Measurements from ENCODE around the gene KBTBD6.
"Not testable (repeated sequence)": the region's sequence is repeated elsewhere in the genome, so short reads cannot be mapped to it uniquely, and the experiment has no call there.

The KBTBD6 gene

GRCh38 chr13:41132512-41133152, at the start of gene KBTBD6:
KBTBD6 (minus strand) TSS chr13:41132802; CDS start chr13:41132511, 291 bp downstream.
- DNase-seq = peak; percentile 99

- no peak for DNase-seq
Observed at GRCh38 chr13:41182231-41182630, 49.6 kb upstream of the KBTBD6 start.

- DNase-seq = no peak
Observed at GRCh38 chr13:41179593-41180250, 47.1 kb upstream of the KBTBD6 start.

- peak; percentile 51 for DNase-seq
Observed at GRCh38 chr13:41178040-41178439, 45.4 kb upstream of the KBTBD6 start.

GRCh38 chr13:41177616-41178015, 45.0 kb upstream of the KBTBD6 start:
- peak; percentile 85 for DNase-seq

GRCh38 chr13:41175576-41175975, 43.0 kb upstream of the KBTBD6 start:
- DNase-seq = not testable (repeated sequence)

GRCh38 chr13:41162151-41162550, 29.5 kb upstream of the KBTBD6 start:
- no peak for DNase-seq

- no peak for DNase-seq
Observed at GRCh38 chr13:41159174-41159573, 26.6 kb upstream of the KBTBD6 start.

GRCh38 chr13:41157048-41157717, 24.6 kb upstream of the KBTBD6 start:
- DNase-seq = no peak

- no peak for DNase-seq
Observed at GRCh38 chr13:41156620-41157019, 24.0 kb upstream of the KBTBD6 start.

- no peak for DNase-seq
Observed at GRCh38 chr13:41154042-41154441, 21.4 kb upstream of the KBTBD6 start.

GRCh38 chr13:41152005-41152404, 19.4 kb upstream of the KBTBD6 start:
- DNase-seq = no peak

GRCh38 chr13:41150058-41150457, 17.5 kb upstream of the KBTBD6 start:
- no peak for DNase-seq

GRCh38 chr13:41148419-41149283, 16.0 kb upstream of the KBTBD6 start:
- no peak for DNase-seq

GRCh38 chr13:41145136-41145908, 12.7 kb upstream of the KBTBD6 start:
- DNase-seq = no peak

GRCh38 chr13:41144576-41144975, 12.0 kb upstream of the KBTBD6 start:
- no peak for DNase-seq

GRCh38 chr13:41139296-41139966, 6.8 kb upstream of the KBTBD6 start:
- DNase-seq = no peak

GRCh38 chr13:41137951-41138350, 5.3 kb upstream of the KBTBD6 start:
- DNase-seq = no peak

- DNase-seq = no peak
Observed at GRCh38 chr13:41137241-41137640, 4.6 kb upstream of the KBTBD6 start.

- no peak for DNase-seq
Observed at GRCh38 chr13:41136396-41137031, 3.9 kb upstream of the KBTBD6 start.

- no peak for DNase-seq
Observed at GRCh38 chr13:41133951-41134350, 1.3 kb upstream of the KBTBD6 start.

All from GF-D8 (cell line).